Measurements from ENCODE around the gene LIPK.
A peak's percentile ranks its signal among the peaks of the same experiment; 100 is the strongest.

Gene LIPK

GRCh38 chr10:88742448-88742847 lies 36.4 kb downstream of the LIPK start:
- DNase-seq, result no peak
- TF ChIP-seq GATA1 (IDR thresholded peaks at IDR 0.05; ENCODE audit: low read depth, low read length) (no peak), POLR2A (IDR thresholded peaks at IDR 0.05; ENCODE audit: low read length) (no peak)

- TF ChIP-seq GATA1 (IDR thresholded peaks at IDR 0.05; ENCODE audit: low read depth, low read length) (no peak), POLR2A (IDR thresholded peaks at IDR 0.05; ENCODE audit: low read length) (no peak)
- DNase-seq, result no peak
Measured at GRCh38 chr10:88744002-88744401, 38.0 kb downstream of the LIPK start.

DNA sequence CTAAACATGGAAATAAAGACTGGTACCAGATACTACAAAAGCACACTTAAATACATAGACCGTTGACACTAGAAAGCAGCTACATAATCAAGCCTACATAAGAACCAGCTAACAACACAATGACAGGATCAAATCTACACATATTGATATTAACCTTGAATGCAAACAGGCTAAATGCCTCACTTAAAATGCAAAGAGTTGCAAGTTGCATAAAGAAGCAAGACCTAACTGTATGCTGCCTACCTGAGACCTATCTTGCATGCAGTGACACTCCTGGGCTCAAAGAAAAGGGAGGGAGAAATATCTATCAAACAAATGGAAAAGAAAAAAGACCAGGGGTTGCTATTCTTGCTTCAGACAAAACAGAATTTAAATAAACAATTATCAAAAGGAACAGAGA lies 39.6 kb downstream of the LIPK start:
- TF ChIP-seq GATA1 (IDR thresholded peaks at IDR 0.05; ENCODE audit: low read depth, low read length) (no peak), POLR2A (IDR thresholded peaks at IDR 0.05; ENCODE audit: low read length) (no peak)
- DNase-seq, result no peak

DNA sequence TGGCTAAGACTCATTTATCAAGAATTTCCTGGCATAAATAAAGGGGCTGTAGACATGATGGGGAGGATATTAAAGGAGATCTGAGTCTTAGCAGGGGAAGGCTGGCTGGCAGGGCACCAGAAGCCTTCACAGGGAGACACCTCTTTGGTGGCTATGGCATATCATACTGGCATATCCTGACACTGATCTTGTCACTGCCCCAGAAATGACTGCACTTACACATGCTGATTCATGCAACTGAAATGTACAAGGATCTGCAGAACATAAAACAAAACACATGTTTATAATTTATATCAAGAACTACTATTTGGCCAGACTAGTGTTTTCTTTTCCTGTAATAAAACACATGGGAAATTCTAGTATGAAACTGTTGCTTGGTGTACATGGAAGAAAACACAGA lies 48.2 kb downstream of the LIPK start:
- no peak for DNase-seq
- no peak for TF ChIP-seq GATA1 (IDR thresholded peaks at IDR 0.05; ENCODE audit: low read depth, low read length)
- TF ChIP-seq POLR2A (IDR thresholded peaks at IDR 0.05; ENCODE audit: low read length), result no peak

DNA sequence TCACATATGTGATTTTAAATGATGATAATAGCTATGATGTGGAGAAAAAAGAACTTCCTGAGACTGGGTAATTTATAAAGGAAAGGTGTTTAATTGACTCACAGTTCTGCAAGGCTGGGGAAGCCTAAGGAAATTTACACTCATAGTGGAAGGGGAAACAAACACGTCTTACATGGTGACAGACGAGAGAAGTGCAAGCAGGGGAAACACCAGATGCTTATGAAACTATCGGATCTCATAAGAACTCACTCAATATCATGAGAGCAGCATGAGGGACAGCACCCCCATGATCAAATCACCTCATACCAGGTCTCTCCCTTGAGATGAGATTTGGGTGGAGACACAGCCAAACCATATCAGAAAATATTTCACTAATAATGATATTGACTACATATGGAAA lies 49.7 kb downstream of the LIPK start:
- DNase-seq, result no peak
- no peak for TF ChIP-seq POLR2A (IDR thresholded peaks at IDR 0.05; ENCODE audit: low read length)

- TF ChIP-seq GATA1 (IDR thresholded peaks at IDR 0.05; ENCODE audit: low read depth, low read length), result no peak
- TF ChIP-seq POLR2A (IDR thresholded peaks at IDR 0.05; ENCODE audit: low read length), result no peak
- no peak for DNase-seq
Measured at GRCh38 chr10:88756660-88757059, 50.6 kb downstream of the LIPK start.

DNA sequence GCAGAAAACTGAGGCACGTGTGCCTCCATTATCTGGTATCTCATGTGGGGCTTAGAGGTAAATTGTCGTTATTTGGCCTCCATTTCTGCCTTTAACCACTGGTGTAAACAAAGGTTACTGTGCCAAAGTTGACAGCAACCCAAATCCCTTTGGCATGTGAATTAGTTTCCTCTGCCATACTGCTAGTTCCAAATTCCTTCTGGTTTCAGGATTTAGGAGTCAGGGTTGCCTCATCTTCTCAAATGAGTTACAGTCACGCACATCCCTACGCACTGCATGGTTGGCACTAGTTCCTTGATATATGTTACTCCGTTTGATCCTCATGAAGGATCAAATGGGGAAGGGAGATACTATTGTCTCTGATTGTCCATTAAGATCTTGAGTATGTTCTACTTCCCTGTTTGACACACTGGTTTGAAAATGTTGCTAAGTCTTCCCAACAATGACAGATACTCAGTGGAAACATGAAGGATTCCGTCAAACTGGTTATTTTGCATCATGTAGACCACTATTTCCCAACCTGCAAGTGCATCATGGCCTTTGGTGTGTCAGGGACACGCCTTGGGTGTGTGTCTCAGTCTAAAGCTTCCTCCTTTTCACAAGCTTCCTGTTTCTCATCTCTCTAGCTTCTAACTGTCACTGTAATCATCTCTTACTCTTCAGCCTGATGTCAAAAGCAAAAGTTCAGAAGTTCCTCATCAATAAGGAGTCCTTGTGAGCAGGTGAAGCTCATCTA lies 53.5 kb downstream of the LIPK start, which contains the start of gene LIPN:
Gene LIPN (plus strand): TSS at position 655 of the 736 bp plus-strand sequence. CDS start 1,386 bp downstream, outside the sequence.
- TF ChIP-seq POLR2A (IDR thresholded peaks at IDR 0.05; ENCODE audit: low read length), result no peak
- no peak for TF ChIP-seq GATA1 (IDR thresholded peaks at IDR 0.05; ENCODE audit: low read depth, low read length)

GRCh38 chr10:88762906-88763305 lies 56.9 kb downstream of the LIPK start:
- no peak for DNase-seq
- TF ChIP-seq POLR2A (IDR thresholded peaks at IDR 0.05; ENCODE audit: low read length) (no peak), GATA1 (IDR thresholded peaks at IDR 0.05; ENCODE audit: low read depth, low read length) (no peak)

More for the DNA sequence above, 53.5 kb downstream of the LIPK start, which contains the start of gene LIPN:
- peak in 1 of 2 experiments; percentile 2 for DNase-seq

DNA sequence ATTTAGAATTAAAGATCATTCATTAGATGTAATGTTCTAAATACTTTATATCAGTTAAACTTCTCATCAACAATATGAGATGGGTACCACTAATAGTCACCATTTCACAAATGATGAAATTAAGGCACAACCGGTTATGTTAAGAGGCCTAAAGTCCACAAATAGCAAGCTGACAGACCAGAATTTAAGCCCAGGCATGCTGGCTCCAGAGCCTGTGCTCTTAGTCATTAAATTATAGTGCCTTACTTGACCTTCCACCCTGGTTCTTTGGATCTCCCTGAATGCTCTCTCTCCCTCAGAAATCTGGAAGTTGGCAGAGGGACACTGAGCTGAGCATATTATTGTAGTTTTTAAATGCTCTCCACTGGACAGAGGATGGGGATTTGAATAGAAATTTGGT lies 57.4 kb downstream of the LIPK start:
- no peak for DNase-seq
- TF ChIP-seq GATA1 (IDR thresholded peaks at IDR 0.05; ENCODE audit: low read depth, low read length), result no peak
- TF ChIP-seq POLR2A (IDR thresholded peaks at IDR 0.05; ENCODE audit: low read length), result no peak

GRCh38 chr10:88764110-88764509 lies 58.1 kb downstream of the LIPK start:
- DNase-seq, result no peak
- TF ChIP-seq GATA1 (IDR thresholded peaks at IDR 0.05; ENCODE audit: low read depth, low read length), result no peak
- no peak for TF ChIP-seq POLR2A (IDR thresholded peaks at IDR 0.05; ENCODE audit: low read length)

GRCh38 chr10:88765816-88766215 lies 59.8 kb downstream of the LIPK start:
- TF ChIP-seq GATA1 (IDR thresholded peaks at IDR 0.05; ENCODE audit: low read depth, low read length) (no peak), POLR2A (IDR thresholded peaks at IDR 0.05; ENCODE audit: low read length) (no peak)
- DNase-seq, result no peak

DNA sequence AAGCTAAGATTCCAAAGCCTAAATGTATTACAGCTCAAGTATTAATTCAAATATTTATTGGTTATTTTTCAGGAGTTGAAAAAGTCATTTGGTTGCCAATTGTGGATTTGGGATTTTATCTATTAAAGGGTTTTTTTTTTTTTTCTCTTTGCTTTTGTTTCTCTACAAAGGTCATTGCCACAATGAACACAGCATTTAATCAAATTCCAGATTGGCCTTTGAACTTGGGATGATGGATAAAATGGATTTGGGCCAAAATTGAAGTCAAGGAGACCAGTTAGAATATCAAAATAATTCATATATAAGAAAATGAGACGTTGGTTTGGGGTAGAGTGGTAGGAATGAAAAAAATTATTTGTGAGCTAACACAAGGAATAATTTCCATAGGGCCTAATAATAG lies 63.3 kb downstream of the LIPK start:
- DNase-seq, result no peak
- TF ChIP-seq GATA1 (IDR thresholded peaks at IDR 0.05; ENCODE audit: low read depth, low read length) (no peak), POLR2A (IDR thresholded peaks at IDR 0.05; ENCODE audit: low read length) (no peak)

DNA sequence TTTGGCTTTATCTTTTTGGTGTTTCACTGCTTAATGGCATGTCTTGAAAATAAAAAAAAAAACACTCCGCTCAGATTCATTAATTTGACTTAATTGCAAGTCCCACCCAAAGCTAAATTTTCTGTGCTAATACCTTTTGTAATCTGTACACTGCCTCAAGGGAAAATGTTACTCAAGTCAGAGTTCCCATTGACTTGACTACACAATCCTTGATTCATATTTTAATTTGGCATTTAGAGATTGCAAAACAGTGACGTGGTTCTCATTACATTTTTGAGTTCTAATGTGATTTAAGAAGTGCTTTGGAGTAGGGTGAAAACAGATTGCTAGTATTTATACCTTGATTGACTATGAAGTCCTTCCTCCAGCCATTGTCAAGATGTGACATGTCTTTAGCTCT lies 75.2 kb downstream of the LIPK start:
- DNase-seq, result no peak
- no peak for TF ChIP-seq POLR2A (IDR thresholded peaks at IDR 0.05; ENCODE audit: low read length)
- no peak for TF ChIP-seq GATA1 (IDR thresholded peaks at IDR 0.05; ENCODE audit: low read depth, low read length)

- DNase-seq, result no peak
Measured at GRCh38 chr10:88782222-88782621, 76.2 kb downstream of the LIPK start.

GRCh38 chr10:88783724-88784123 lies 77.7 kb downstream of the LIPK start:
- TF ChIP-seq POLR2A (IDR thresholded peaks at IDR 0.05; ENCODE audit: low read length), result no peak
- no peak for TF ChIP-seq GATA1 (IDR thresholded peaks at IDR 0.05; ENCODE audit: low read depth, low read length)
- DNase-seq, result no peak

More at GRCh38 chr10:88782222-88782621, 76.2 kb downstream of the LIPK start:
- TF ChIP-seq POLR2A (IDR thresholded peaks at IDR 0.05; ENCODE audit: low read length) (no peak), GATA1 (IDR thresholded peaks at IDR 0.05; ENCODE audit: low read depth, low read length) (no peak)
